SJSA1 (cell line): Measurements from ENCODE around the gene LRRC31. TPM values are rescaled to one million over a fixed set of nuclear protein-coding genes. Genes with fewer than 3 reads are reported as not detected.
A peak's percentile ranks its signal among the peaks of the same experiment; 100 is the strongest.

Experiments
- DNase-seq, 2 experiments: peaks; one replicate each; pipeline ENCODE4 v3.0.0-alpha.2; 2015 to 2020; ENCODE audit warnings: low spot score in 2 of 2, low read depth in 1 of 2
- H3K27ac ChIP-seq: fragments of 250-450 bp; sonication (Bioruptor Pico); 2 replicates; pipeline ENCODE4 v1.5.1; 2020; ENCODE audit warnings: mild to moderate bottlenecking, moderate library complexity
- H3K27me3 ChIP-seq: fragments of 250-450 bp; sonication (Bioruptor Pico); replicated peaks from 2 replicates; pipeline ENCODE4 v1.5.1; 2020; ENCODE audit warnings: mild to moderate bottlenecking, moderate library complexity
- H3K36me3 ChIP-seq: fragments of 250-450 bp; sonication (Bioruptor Pico); 2 replicates; pipeline ENCODE4 v1.5.1; 2020; ENCODE audit warnings: mild to moderate bottlenecking
- H3K4me1 ChIP-seq: fragments of 250-450 bp; sonication (Bioruptor Pico); replicated peaks from 2 replicates; pipeline ENCODE4 v1.6.1; 2021; ENCODE audit warnings: mild to moderate bottlenecking
- H3K4me3 ChIP-seq: fragments of 250-450 bp; sonication (Bioruptor Pico); 2 replicates; pipeline ENCODE4 v1.5.1; 2020; ENCODE audit warnings: mild to moderate bottlenecking
- H3K9me3 ChIP-seq: fragments of 250-450 bp; sonication (Bioruptor Pico); replicated peaks from 2 replicates; pipeline ENCODE4 v1.5.1; 2020; ENCODE audit warnings: mild to moderate bottlenecking
- total RNA-seq: library from RNA; depleted of rRNA; stranded (reverse); fragments of >200 nt; shearing (Covaris generic); gene quantifications from 2 replicates; pipeline ENCODE4 v1.2.3, GENCODE V29; 2014

The LRRC31 gene
- total RNA-seq, 1 experiment from 2014 or later, result not detected

DNA sequence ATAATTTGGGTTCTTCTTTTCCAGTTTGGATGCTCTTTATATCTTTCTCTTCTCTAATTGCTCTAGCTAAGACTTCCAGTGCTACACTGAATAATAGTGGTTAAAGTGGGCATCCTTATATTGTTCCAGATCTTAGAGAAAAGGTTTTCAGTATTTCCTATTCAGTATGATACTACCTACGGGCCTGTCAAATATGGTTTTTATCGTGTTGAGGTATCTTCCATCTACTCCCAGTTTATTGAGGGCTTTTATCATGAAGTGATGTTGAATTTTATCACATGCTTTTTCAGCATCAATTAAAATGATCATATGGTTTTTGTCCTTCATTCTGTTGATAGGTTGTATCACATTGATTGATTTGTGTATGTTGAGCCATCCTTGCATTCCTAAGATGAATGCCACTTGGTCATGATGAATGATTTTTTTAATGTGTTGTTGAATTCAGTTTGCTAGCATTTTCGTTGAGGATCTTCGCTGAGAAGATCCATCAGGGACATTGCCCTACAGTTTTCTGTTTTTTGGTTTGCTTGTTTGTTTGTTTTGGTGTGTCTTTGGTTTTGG, 54.1 kb downstream of the LRRC31 start:
- Histone ChIP-seq H3K4me3 (no peak overlapping the region), H3K4me1 (peaks cover 7% of the 10 kb centered on the region; the same call in 1 of the 2 replicates), H3K27me3 (peaks cover 8% of the 10 kb centered on the region; the same call in 1 of the 2 replicates), H3K27ac (no peak overlapping the region), H3K36me3 (no peaks in the 10 kb centered on the region), H3K9me3 (peaks cover 5% of the 10 kb centered on the region; the same call in 1 of the 2 replicates)
- DNase-seq, result no peak

DNA sequence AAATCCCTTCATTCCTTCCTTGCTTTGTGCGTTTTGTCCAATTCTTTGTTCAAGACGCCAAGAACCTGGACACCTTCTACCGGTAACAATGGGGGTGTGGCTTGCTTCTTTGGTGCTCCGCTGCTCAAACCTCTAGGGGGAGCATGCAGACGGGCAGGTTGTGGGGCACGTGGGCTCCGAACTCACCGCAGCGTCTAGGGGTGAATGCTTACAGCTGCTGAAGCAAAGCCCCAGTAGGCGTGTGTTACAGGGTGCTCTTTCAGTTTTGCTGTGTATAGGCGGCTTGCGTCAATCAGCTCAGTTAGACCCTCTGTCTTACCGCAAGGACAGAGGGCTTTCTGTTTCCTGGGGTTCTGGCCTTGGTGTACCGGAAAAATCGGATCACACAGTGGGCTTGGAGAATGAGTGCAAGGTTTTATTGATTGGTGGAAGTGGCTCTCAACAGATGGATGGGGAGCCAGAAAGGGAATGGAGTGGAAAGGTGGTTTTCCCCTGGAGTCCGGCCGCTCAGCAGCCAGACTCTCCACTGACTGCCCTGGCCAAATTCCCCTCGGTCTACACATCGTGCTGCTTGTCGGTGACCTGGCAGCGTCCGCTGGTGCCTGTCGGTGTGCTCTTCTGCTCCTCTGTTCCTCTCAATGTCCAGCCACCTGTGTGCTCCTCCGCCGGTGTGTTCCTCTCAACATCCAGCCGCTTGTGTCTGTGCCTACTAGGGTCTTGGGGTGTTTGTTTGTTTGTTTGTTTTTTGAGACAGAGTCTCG, 55.8 kb downstream of the LRRC31 start:
- no peak for DNase-seq
- H3K4me3 ChIP-seq, result no peak overlapping the region
- H3K9me3 ChIP-seq, result peaks cover 5% of the 10 kb centered on the region; the same call in 1 of the 2 replicates
- peaks cover 7% of the 10 kb centered on the region; the same call in 1 of the 2 replicates for H3K4me1 ChIP-seq
- peaks cover 8% of the 10 kb centered on the region; the same call in 1 of the 2 replicates for H3K27me3 ChIP-seq
- no peaks in the 10 kb centered on the region for H3K36me3 ChIP-seq
- H3K27ac ChIP-seq, result no peak overlapping the region

DNA sequence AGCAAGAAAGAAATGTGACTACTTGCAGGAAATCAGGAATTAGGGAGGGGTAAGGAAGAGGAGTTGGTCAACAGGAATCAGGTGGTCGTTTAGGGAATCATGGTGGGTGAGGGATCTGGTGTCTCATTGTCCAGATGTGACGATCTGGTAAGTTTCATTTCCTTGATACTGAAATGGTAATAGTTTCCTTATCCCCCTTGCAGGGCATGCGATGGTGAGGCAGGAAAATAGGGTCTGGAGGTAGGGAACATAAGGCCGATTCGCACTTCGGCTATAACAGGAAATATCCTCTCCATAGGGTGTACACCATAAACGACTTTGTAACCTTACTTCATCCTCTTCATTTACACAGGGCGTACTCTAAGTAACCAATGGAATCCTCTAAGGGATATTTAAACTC, 56.5 kb downstream of the LRRC31 start:
- Histone ChIP-seq H3K4me1 (peaks cover 7% of the 10 kb centered on the region; the same call in 1 of the 2 replicates), H3K27ac (no peak overlapping the region), H3K9me3 (peaks cover 5% of the 10 kb centered on the region; the same call in 1 of the 2 replicates), H3K4me3 (no peak overlapping the region), H3K27me3 (peaks cover 5% of the 10 kb centered on the region; the same call in 1 of the 2 replicates), H3K36me3 (no peaks in the 10 kb centered on the region)
- DNase-seq, result no peak

DNA sequence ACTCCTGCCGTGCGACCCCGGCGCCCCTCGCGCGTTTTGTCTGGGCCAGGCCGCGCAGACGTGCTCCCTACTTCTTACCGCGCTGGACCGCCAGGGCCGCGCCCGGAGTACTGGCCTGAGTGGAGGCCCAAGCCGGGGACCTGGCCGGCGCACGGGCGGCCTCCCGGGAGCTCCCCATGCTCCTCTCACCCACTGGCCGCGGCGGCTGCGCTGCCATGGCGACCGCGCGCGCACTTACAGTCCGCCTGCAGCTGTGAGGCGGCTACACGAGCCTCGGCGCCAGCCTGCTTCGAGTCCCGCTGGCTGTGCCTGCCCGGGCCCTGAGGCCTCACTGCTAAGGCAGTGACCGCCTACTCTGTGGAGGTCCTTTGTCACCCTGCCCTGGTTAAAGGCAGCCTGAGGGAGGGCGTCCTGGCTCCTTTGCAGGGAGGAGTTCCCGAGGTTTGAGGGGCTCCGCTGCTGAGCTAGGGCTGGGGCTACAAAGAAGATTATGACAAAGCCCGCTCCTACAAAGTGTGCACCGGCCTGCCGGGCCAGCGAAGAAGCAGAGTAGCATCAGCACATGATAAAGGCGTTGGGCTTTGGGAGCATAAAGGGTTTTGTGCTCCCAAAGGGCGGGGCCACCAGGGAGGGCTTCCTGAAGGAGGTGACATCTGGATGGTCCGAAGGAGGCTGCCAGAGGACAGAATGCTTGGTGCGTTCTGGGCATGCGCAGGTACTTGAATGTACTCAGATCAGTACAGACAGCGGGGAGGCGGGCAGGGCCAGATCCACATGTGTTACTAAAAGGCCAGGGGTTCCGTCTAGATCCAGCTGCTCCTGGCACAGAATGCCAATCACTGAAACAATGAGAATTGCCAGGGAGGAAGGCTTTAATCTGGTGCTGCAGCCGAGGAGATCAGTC, 57.2 kb downstream of the LRRC31 start, which contains the start of the genes LRRC34 and LRRIQ4:
TSS of gene LRRC34 (minus strand) at position 573 of the 904 bp plus-strand sequence. CDS start at position 217, 356 bp downstream.
TSS of gene LRRIQ4 (plus strand) at position 539 of the 904 bp plus-strand sequence. CDS start 9,052 bp downstream, outside the sequence.
- peak; percentile 9 to 45 for DNase-seq
- H3K9me3 ChIP-seq, result peaks cover 5% of the 10 kb centered on the region; the same call in 1 of the 2 replicates
- H3K4me3 ChIP-seq, result peak within 1 kb of the TSS; percentile 21
- H3K36me3 ChIP-seq, result no peaks in the 10 kb centered on the region
- no peak within 1 kb of the TSS for H3K27ac ChIP-seq
- peaks cover 7% of the 10 kb centered on the region; the same call in 1 of the 2 replicates for H3K4me1 ChIP-seq
- H3K27me3 ChIP-seq, result peaks cover 5% of the 10 kb centered on the region; the same call in 1 of the 2 replicates

DNA sequence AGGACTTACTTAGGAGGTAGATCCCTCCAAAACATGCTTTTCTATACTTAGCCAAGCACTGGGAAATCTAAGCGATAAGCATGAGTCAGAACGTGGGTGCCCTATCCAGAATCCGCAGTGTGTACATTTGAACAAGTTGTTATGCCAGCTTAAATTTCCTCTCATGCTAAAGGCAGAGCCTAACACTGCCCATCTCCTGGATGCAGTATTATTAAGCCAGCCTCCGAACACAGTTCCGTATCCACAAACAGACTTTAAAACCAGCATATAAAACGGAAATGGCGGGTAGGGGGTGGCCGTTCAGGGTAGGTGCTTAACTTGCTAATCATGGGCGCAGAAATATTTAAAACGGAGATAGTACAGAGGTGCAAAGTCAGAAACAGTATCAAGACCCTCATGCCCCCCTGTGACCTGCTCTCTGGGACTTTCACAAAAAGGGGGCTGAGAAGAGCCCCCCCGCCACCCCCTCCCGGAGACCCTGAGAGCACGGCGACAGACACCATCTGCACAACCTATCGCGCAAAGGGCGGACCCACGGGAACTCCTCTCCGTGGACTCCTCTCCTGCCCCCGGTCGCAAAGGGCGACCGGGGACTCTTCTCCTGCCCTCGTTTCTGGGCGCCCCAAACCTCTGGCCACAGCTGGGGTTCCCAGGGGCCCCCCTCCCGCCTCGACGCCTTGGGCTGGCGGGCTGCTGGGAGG, 58.0 kb downstream of the LRRC31 start:
- peaks cover 5% of the 10 kb centered on the region; the same call in 1 of the 2 replicates for H3K27me3 ChIP-seq
- no peak for DNase-seq
- H3K9me3 ChIP-seq, result peaks cover 5% of the 10 kb centered on the region; the same call in 1 of the 2 replicates
- peaks cover 7% of the 10 kb centered on the region; the same call in 1 of the 2 replicates for H3K4me1 ChIP-seq
- H3K36me3 ChIP-seq, result no peaks in the 10 kb centered on the region
- peak overlapping the region; percentile 21 for H3K4me3 ChIP-seq
- no peak overlapping the region for H3K27ac ChIP-seq

DNA sequence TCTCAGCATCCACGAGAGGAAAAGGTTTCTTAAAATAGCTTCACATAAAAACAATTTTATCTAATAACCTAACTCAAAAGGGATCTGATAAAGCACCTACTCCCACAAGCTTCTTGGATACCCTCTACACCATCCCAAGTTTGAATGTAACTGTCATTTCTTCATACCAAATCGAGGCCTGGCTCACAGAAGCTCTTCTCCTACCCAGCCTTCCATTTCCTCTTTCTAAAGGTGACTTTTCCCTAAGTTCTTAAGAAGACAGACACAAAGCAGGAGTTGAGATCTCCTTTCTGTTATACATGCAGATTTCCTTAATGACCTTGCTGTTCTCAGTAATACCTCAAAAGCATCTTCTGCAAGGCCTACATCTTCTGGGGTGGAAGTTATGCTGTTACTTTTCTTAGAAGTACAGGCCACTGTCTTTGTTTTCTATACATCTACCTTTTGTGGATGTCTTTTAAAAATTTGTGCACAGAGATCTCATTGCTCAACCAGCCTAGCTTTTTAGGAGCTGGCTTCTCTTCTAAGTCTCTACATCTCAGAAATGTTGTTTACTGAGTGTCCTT, 60.4 kb downstream of the LRRC31 start:
- Histone ChIP-seq H3K9me3 (no peaks in the 10 kb centered on the region), H3K27ac (no peak overlapping the region), H3K36me3 (no peaks in the 10 kb centered on the region), H3K4me3 (no peak overlapping the region), H3K27me3 (peaks cover 5% of the 10 kb centered on the region; the same call in 1 of the 2 replicates), H3K4me1 (peaks cover 7% of the 10 kb centered on the region; the same call in 1 of the 2 replicates)
- DNase-seq, result no peak

DNA sequence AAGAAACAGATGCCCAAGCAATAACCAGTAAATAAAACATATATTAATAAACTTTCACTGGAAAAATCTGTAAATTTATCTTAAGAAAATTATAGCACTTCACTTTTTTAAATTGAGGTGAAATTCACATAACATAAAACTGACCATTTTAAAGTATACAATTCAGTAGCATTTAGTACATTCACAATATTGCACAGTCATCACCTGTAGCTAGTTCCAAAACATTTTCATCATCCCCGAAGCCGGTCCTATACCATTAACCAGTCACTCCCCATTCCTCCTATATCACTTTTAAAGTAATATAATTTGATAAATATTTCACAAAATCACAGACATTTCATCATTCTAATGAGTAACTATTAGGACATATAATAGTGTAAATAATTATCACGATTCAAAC, 65.1 kb downstream of the LRRC31 start:
- Histone ChIP-seq H3K4me3 (no peak overlapping the region), H3K27me3 (no peaks in the 10 kb centered on the region), H3K27ac (no peak overlapping the region), H3K9me3 (no peaks in the 10 kb centered on the region), H3K4me1 (no peaks in the 10 kb centered on the region), H3K36me3 (no peaks in the 10 kb centered on the region)
- no peak for DNase-seq

DNA sequence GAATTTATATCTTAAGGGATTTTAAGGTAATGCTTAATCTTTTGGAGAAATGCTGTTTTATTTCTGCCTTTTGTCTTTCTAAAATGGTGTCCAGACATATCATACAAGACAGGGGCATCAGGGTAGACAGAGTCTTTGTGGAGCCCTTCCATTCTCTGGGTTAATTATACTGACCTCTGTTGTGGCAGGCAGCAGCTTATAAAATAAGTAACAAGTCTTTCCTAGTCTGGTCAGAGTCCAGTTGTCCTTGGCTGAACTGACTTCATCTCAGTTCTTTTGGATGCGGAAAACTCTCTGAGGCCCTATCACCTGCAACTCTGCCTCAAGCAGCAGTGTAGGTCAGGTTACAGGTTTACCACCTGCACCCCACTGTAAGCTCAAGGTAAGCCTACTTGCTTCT, 77.4 kb downstream of the LRRC31 start:
- no peaks in the 10 kb centered on the region for H3K9me3 ChIP-seq

DNA sequence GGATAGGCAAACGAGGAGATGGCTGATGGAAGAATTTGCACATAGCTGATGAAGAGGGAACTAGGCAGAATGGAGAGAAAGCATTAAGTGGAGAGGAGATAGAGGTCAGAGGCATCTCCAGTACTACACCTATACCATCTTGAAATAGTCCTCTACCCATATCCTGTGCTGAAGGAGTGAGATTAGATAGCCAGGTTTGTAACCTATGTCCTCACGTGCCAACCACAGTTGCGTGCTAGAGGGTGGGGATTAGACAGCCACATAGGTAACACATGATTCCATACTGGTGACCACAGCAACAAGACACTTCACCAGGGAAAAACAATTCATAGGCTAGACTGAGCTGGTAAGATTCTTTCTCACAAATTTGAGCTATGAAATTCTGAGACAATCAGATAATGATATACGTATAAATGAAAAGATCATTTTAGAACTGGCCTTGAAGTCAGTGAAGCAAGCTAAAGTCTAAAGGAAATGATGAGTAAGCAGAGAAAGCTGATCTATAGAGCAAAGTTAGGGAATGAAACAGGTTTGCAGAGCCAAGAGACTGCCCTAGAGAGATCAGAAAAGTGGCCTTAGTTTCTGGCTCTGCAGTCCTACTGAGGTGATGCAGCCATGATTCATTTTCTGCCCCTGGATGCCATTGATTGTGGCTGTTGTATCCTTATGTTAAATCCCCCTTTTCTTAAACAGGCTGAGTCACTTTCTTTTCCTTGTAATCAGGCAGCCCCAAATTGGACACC, 78.9 kb downstream of the LRRC31 start:
- no peak overlapping the region for H3K4me3 ChIP-seq
- H3K9me3 ChIP-seq, result no peaks in the 10 kb centered on the region
- no peak for DNase-seq
- H3K36me3 ChIP-seq, result peaks cover 20% of the 10 kb centered on the region
- no peaks in the 10 kb centered on the region for H3K27me3 ChIP-seq
- no peaks in the 10 kb centered on the region for H3K4me1 ChIP-seq
- H3K27ac ChIP-seq, result no peak overlapping the region

More for the DNA sequence above, 77.4 kb downstream of the LRRC31 start:
- no peak overlapping the region for H3K27ac ChIP-seq
- no peaks in the 10 kb centered on the region for H3K27me3 ChIP-seq
- DNase-seq, result no peak
- H3K36me3 ChIP-seq, result peaks cover 5% of the 10 kb centered on the region
- no peak overlapping the region for H3K4me3 ChIP-seq
- H3K4me1 ChIP-seq, result no peaks in the 10 kb centered on the region

DNA sequence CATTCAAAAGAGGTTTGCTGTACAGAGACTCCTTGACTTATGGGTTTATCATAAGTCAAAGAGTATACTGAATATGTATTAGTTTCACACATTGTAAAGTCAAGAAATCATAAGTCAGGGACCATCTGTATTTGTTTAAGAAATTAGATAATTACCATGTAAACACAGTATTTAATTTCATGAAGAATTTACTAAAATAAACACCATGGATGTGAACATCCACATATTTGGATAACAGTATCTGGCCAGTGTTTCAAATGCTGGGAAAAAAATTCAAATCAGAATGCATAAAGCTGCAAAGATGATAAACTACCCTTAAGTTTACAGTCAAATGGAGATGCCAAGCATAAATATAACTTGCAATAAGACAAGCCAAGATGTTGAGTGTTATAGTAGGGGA, 79.5 kb downstream of the LRRC31 start:
- no peak for DNase-seq
- H3K27me3 ChIP-seq, result no peaks in the 10 kb centered on the region
- no peaks in the 10 kb centered on the region for H3K9me3 ChIP-seq
- H3K4me1 ChIP-seq, result no peaks in the 10 kb centered on the region
- H3K27ac ChIP-seq, result no peak overlapping the region
- H3K4me3 ChIP-seq, result no peak overlapping the region
- peaks cover 27% of the 10 kb centered on the region for H3K36me3 ChIP-seq
